HG03565 (cell line): ENCODE measurements around the gene CKLF.
"Not testable (repeated sequence)": the region's sequence is repeated elsewhere in the genome, so short reads cannot be mapped to it uniquely, and the experiment has no call there.

ENCODE experiments used
- ATAC-seq: cut with Tn5 transposase; IDR thresholded peaks from one replicate; pipeline ENCODE4 v1.9.1; 2021; ENCODE audit warnings: mild to moderate bottlenecking, moderate library complexity; ENCODE audit not compliant: unreplicated experiment

CKLF gene

GRCh38 chr16:66552286-66553177 is at the start of gene CKLF:
Gene CKLF (plus strand): TSS chr16:66552576. CDS start chr16:66552716, 140 bp downstream.
- peak; percentile 61 for ATAC-seq

GRCh38 chr16:66503030-66503429 is 49.3 kb upstream of the CKLF start:
- no peak for ATAC-seq

GRCh38 chr16:66503612-66504011 is 48.8 kb upstream of the CKLF start:
- no peak for ATAC-seq

- no peak for ATAC-seq
Observed at GRCh38 chr16:66507731-66508239, 44.6 kb upstream of the CKLF start.

- peak; percentile 64 for ATAC-seq
Observed at GRCh38 chr16:66508248-66508913, 44.0 kb upstream of the CKLF start.

- ATAC-seq: no peak
Observed at GRCh38 chr16:66508914-66509496, 43.4 kb upstream of the CKLF start.

GRCh38 chr16:66509576-66509975 is 42.8 kb upstream of the CKLF start:
- ATAC-seq: no peak

GRCh38 chr16:66510298-66510697 is 42.1 kb upstream of the CKLF start:
- no peak for ATAC-seq

- no peak for ATAC-seq
Observed at GRCh38 chr16:66510711-66511601, 41.4 kb upstream of the CKLF start.

- no peak for ATAC-seq
Observed at GRCh38 chr16:66511602-66512271, 40.6 kb upstream of the CKLF start.

GRCh38 chr16:66512272-66513110 is 39.9 kb upstream of the CKLF start:
- ATAC-seq: no peak

- no peak for ATAC-seq
Observed at GRCh38 chr16:66513111-66513723, 39.2 kb upstream of the CKLF start.

GRCh38 chr16:66514391-66514790 is 38.0 kb upstream of the CKLF start:
- ATAC-seq: not testable (repeated sequence)

- ATAC-seq: not testable (repeated sequence)
Observed at GRCh38 chr16:66514980-66515595, 37.3 kb upstream of the CKLF start.

- ATAC-seq: peak; percentile 2
Observed at GRCh38 chr16:66515596-66516508, 36.5 kb upstream of the CKLF start.

GRCh38 chr16:66516509-66516807 is 35.9 kb upstream of the CKLF start:
- ATAC-seq: no peak

- peak; percentile 95 for ATAC-seq
Observed at GRCh38 chr16:66516808-66517585, 35.4 kb upstream of the CKLF start.
